GM21360 (cell line): Measurements from ENCODE around the gene TAS1R3.

Source experiments
- ATAC-seq: cut with Tn5 transposase; IDR thresholded peaks from one replicate; pipeline ENCODE4 v1.9.1; 2021; ENCODE audit warnings: mild to moderate bottlenecking, moderate library complexity; ENCODE audit not compliant: unreplicated experiment

Gene TAS1R3

DNA sequence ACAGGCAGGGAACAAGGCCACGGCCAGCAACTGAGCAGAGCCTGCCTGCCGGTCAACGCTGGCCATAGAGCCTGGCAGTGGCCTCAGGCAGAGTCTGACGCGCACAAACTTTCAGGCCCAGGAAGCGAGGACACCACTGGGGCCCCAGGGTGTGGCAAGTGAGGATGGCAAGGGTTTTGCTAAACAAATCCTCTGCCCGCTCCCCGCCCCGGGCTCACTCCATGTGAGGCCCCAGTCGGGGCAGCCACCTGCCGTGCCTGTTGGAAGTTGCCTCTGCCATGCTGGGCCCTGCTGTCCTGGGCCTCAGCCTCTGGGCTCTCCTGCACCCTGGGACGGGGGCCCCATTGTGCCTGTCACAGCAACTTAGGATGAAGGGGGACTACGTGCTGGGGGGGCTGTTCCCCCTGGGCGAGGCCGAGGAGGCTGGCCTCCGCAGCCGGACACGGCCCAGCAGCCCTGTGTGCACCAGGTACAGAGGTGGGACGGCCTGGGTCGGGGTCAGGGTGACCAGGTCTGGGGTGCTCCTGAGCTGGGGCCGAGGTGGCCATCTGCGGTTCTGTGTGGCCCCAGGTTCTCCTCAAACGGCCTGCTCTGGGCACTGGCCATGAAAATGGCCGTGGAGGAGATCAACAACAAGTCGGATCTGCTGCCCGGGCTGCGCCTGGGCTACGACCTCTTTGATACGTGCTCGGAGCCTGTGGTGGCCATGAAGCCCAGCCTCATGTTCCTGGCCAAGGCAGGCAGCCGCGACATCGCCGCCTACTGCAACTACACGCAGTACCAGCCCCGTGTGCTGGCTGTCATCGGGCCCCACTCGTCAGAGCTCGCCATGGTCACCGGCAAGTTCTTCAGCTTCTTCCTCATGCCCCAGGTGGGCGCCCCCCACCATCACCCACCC lies at the start of gene TAS1R3:
TAS1R3 (plus strand) TSS at position 213 of the 898 bp plus-strand sequence; CDS start at position 279, 66 bp downstream.
- ATAC-seq: no peak

DNA sequence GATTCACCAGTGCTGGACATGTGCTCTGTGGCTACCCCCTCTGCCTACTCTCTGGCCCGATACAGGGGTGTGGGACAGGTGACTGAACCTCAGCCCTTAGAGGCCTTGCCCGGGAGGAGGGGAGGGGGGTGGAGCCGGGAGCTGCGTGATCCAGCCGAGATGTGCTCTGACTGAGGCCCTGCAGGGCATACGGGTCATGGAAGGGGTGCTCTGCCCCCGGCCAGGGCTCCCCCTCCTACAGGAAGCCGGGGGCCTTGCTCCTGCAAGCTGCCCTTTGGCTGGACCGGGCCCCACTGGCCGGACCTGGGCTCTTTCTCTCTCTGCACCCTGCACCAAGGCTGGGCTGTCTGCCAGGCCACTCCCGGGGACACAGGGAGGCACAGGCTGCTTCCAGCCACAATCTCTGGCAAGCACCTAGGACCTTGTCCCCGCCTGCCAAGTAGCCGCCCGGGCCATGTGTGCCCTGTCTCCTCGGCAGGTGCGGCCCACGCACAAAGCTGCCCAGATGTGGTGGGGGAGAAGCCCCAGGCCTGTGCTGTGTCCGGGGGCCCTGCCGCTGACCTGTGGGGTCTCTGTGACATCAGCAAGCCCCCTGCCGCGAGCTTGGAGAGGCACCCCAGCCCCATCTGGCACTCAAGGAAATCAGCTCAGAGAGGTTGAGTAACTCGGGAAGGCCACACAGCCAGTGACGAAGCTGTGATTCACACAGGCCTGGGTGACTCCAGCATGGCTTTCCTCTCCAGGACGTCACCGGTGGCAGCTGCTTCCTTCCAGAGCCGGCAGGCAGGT lies 49.4 kb upstream of the TAS1R3 start:
- ATAC-seq: no peak

DNA sequence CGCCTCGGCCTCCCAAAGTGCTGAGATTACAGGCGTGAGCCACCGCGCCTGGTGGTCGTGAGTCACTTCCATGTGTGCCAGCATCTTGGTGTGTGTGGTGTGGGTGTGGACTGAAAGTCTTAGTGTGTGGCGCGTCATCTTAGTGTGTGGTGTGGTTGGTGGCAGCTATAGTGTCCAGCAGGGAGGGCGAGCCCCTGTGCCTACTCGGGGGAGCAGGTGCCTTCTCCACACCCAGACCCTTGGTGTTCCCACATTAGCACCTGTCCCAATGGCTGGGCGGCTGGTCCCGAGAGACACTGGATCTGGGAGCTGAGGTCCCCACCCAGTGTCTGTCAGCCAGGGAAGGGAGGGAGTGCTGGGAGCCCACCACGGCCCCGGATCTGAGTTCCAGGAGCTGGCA lies 48.1 kb upstream of the TAS1R3 start:
- ATAC-seq: no peak

DNA sequence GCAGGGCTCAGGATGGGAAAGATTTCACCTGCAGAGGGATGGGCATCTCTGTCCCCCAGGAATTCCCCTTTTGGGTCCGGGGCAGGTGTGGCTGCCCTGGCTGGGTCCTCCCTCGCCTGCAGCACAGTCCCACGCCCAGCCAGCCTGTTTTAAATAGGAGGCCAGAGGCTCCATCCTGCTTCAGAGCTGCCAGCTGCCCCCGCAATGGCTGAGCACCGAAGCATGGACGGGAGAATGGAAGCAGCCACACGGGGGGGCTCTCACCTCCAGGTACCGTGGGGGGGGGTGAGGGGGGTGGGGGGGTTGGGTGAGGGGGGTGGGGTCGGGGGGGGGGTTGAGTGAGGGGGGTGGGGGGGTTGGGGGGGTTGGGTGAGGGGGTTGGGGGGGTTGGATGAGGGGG lies 47.3 kb upstream of the TAS1R3 start:
- no peak for ATAC-seq

DNA sequence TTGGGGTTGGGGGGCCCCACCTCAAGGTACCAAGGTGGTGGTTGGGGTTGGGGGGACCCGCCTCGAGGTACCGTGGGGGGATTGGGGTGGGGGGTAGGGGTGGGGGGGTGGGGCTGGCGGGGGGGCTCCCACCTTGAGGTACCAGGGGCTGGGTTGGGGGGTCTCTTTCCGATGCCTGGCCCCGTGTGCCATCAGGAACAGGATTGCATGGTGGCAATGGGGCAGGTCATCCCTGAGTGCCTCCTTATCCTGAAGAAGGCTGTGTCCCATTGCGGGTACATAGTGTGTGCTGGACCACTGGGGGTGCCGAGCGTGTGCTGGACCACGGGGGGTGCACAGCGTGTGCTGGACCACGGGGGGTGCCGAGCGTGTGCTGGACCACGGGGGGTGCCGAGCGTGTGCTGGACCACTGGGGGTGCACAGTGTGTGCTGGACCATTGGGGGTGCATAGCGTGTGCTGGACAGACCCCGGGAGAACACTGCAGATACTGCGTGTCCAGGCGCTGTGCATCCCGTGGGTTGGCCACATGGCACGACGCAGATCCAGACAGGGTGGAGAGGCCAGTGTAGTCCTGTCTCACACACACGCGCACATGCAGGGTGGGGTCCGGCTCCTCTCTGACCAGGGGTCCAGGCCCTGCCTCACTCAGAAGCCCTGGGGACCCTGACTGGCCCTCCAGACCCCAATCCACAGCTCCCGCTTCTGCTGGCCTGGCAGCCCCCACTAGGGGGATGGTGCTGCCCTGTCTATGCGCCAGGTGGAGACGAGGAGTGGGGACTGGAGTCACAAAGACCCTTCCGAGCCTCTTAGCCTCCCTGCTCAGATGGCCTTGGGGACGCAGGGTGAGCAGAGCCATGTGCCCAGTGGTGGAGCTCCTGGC lies 46.6 kb upstream of the TAS1R3 start:
- no peak for ATAC-seq

DNA sequence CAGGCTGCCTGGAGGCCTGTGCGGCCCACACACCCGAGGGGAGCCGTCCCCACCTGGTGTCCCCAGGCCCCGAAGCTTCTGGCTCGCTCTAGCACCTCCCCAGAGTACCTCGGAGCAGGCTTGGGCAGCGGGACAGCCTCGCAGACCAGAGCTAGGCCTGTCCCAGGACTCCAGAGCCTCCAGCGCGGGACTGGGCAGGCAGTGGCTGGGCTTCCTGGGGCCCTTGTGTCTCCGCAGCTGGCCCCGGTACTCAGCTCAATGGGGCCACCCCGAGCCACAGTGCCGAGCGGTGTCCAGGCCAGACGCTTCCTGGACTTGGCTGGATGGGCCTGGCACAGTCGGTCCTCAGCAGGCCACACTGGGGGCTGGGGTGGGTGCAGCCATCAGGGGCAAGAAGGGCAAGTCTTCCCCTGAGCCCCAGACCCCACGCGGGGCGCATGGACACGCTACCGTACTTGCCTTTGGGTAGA lies 45.9 kb upstream of the TAS1R3 start:
- ATAC-seq: no peak

DNA sequence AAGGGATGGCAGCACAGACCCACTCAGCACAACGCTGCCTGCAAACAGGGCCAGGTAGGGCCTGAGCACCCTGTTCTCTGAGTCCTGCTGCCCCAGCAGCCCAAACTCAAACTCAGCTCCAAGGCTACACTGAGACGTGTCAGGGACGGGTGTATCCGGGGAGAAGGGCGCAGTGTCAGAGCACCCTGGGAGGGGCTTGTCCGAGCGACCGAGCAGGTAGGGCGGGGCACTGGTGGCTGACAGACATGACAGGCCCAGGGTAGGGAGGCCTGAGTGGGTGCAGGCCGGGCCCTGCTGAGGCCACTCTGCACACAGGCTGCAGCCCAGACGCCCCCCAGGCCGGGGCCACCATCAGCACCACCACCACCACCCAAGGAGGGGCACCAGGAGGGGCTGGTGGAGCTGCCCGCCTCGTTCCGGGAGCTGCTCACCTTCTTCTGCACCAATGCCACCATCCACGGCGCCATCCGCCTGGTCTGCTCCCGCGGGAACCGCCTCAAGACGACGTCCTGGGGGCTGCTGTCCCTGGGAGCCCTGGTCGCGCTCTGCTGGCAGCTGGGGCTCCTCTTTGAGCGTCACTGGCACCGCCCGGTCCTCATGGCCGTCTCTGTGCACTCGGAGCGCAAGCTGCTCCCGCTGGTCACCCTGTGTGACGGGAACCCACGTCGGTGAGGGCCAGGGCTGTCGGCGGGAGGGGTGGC lies 45.3 kb upstream of the TAS1R3 start:
- ATAC-seq: no peak

DNA sequence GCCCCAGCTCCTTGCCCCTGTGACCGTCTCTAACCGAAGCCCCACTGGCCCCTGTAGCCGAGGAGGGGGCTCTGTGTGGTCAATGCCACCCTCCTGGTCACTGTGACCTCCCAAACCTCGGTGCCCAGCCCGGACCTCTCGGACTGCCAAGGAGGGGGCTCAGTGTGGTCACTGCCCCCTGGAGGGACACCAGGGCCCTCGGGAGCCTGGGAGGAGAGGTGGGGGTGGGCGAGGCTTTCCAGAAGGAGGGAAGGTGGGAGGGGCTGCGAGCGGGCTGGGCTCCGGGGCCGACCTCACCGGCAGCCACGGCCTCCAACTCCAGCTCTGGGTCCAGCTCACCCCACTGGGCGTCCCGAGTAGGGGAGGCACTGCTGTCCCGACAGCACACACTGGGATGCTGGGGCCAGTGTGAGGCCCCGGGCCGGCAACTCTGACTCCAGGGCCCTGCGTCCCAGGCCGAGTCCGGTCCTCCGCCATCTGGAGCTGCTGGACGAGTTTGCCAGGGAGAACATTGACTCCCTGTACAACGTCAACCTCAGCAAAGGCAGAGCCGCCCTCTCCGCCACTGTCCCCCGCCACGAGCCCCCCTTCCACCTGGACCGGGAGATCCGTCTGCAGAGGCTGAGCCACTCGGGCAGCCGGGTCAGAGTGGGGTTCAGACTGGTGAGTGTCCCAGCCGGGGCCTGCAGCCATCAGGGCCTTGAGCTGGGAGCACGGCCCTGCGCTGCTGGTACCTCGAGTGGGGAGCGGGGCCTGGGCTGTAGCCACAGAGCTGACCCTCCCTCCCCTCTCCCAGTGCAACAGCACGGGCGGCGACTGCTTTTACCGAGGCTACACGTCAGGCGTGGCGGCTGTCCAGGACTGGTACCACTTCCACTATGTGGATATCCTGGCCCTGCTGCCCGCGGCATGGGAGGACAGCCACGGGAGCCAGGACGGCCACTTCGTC lies 44.5 kb upstream of the TAS1R3 start:
- no peak for ATAC-seq

DNA sequence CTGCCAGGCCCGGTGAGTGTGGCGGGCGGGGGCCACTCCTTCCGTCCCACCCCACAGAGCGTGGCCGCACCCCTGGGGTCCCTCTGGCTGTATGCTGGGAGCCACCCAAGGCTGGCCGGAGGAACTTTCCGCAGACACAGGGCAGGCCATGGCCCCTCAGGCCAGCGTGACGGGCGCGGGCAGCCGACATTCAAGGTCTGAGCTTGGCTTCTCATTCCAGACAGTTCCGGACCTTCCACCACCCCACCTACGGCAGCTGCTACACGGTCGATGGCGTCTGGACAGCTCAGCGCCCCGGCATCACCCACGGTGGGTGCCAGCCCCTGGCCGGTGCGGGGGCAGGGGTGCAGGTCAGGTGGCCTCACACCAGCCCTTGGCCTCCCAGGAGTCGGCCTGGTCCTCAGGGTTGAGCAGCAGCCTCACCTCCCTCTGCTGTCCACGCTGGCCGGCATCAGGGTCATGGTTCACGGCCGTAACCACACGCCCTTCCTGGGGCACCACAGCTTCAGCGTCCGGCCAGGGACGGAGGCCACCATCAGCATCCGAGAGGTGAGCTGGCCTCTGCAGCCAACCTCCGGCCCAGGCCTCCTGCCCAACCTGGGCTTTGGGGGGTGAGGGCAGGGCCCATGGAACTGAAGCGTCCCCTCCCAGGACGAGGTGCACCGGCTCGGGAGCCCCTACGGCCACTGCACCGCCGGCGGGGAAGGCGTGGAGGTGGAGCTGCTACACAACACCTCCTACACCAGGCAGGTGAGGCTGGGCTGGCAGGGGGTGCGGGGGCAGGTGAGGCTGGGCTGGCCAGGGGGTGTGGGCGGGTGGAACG lies 43.6 kb upstream of the TAS1R3 start:
- no peak for ATAC-seq

DNA sequence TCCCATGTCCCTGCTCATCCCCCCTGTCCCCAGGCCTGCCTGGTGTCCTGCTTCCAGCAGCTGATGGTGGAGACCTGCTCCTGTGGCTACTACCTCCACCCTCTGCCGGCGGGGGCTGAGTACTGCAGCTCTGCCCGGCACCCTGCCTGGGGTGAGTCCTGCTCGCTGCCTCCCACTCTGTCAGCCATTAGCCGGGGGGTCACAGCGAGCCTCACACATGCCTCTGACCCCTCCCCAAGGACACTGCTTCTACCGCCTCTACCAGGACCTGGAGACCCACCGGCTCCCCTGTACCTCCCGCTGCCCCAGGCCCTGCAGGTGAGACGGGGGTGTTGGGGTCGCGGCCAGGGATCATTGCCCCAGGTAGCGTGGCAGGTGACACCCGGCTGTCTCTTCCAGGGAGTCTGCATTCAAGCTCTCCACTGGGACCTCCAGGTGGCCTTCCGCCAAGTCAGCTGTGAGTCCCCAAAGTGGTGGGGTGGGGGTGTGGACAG lies 40.8 kb upstream of the TAS1R3 start:
- no peak for ATAC-seq

DNA sequence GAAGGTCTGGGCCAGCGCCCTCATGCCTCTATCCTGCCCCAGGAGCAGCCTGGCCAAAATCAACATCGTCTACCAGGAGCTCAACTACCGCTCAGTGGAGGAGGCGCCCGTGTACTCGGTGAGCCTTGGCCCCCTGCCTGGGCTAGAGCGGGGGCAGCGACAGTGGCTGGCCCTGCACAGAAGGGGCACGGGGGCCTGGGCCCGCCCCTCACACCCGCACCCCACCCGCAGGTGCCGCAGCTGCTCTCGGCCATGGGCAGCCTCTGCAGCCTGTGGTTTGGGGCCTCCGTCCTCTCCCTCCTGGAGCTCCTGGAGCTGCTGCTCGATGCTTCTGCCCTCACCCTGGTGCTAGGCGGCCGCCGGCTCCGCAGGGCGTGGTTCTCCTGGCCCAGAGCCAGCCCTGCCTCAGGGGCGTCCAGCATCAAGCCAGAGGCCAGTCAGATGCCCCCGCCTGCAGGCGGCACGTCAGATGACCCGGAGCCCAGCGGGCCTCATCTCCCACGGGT lies 40.0 kb upstream of the TAS1R3 start:
- ATAC-seq: no peak

DNA sequence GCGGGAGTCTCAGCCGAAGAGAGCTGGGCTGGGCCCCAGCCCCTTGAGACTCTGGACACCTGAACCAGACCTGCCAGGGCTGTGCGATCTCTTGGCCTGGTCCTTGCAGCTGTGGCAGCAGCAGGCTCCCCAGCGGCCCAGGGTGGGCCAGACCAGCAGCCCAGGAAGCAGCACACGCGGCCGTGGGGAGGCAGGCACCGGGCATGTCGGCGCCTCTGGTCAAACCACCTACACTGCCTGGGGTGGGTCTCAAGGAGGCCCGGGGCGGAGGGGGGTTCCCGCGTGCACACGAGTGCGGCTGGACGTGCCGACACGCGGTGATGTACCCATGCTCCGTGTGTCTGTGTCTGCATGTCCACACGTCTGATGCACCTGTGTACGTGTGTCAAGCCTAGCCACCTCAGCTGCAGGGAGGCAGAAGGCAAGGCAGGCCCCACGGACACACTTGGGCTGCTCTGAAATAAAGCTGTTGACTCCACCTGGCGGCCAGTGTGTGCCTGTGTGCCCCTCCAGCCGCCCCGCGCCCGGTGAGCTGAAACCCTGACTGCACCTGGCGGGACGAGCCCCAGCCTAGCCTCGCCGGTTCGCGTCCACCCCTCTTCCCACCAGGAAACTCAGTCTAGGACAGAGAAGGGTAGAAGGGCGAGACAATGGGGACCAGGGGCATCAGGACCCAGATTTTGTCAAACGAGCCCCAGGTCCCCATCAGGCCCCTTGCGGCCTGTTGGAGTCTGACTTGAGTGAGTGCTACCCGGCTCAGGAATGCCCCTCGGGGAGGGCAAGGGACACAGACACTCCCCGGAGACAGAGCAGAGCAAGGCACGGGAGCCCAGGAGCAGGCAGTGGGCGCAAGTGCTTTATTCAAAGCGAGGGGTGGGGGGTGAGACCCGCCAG lies 39.3 kb upstream of the TAS1R3 start:
- ATAC-seq: no peak

DNA sequence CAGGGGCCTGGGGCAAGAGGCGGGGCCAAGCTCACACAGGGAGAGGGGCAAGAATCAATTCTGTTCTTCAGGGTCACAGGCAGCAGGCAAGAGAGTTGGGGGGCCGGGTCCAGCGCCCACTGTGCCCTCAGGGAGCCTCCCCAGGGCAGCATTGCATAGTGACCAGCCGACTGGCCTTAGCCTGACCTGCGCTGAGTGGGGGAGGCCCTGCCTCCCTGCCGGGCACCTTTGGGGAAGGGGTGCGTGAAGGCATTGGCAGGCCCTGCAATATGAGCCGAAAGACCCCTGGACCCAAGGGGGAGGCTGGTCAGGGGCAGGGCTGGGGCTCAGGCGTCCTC lies 38.7 kb upstream of the TAS1R3 start:
- ATAC-seq: no peak

DNA sequence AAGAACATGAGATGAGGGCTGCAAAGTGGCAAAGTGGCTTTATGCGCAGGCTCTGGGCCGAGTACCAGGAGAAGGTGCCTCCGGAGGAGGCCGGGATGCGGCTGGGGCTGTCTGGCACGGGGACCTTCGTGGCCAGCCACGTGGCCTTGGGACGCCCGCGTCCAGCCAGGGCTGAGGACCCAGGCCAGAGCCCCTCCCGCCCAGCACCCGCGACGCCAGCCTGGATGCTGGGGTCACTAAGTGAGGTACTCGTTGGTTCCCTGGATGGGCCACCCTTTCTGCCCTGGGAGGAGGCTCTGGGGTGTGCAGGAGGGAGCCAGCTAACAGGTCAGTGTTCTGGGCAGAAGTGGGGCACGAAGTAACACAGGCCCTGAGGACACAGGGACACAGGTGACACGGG lies 38.2 kb upstream of the TAS1R3 start:
- ATAC-seq: no peak

DNA sequence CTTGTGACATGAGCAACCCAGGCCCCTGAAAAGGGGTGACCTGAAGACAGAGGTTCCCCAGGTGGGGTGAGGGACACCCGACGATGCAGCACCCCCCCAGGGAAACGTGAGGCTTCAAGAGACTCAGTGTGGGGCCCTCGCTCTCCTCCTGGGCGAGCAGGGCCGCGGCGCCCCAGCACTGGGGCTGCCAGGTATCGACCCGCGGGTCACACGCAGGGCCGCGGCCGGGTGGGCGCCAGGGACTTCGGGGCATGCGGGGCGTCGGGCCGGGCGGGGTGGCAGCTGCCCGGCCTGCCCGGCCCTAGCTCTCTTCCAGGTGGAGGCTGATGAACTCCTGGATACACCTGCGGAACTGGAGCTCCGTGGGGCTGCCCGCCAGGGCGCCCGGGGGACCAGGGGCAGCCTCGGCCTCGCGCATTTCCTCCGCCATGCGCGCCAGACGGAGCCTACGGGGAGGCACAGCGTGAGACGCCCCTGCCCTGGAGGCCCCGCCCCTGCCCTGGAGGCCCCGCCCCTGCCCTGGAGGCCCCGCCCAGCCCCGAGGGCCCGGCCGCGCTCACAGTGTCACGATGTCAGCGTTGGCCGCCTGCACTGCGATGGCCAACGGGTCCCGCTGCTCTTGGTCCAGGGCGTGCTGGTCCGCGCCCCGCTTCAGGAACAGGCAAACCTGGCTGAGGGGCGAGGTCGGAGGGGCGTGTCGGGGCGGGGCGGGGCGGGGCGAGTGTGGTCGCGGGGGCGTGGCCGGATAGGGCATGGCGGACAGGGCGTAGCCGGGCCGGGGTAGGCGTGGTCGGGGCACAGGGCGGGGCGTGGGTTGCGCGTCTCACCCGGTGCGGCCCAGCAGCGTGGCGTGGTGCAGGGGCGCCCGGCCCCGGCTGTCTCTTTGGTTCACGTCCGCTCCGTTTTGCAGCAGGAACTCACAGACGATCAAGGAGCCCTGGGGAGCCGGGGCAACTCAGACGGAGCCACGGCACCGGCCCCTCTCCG lies 37.5 kb upstream of the TAS1R3 start:
- no peak for ATAC-seq
